ENCODE results near the gene PSMF1.

PSMF1 gene

GRCh38 chr20:1185316-1185741, 66.9 kb downstream of the PSMF1 start:
- Mint-ChIP-seq H3K9me3 (no peaks in the 10 kb centered on the region), H3K36me3 (ENCODE audit: low read depth) (peaks cover 3% of the 10 kb centered on the region), H3K4me3 (no peak overlapping the region), H3K27ac (no peak overlapping the region), H3K27me3 (peaks cover 29% of the 10 kb centered on the region), H3K4me1 (ENCODE audit: low read depth) (peaks cover 8% of the 10 kb centered on the region)
- peak; percentile 41 for DNase-seq

GRCh38 chr20:1185790-1186334, 67.5 kb downstream of the PSMF1 start:
- no peak overlapping the region for H3K27ac Mint-ChIP-seq
- peak overlapping the region; percentile 34 for H3K4me3 Mint-ChIP-seq
- peaks cover 2% of the 10 kb centered on the region for H3K36me3 Mint-ChIP-seq (ENCODE audit: low read depth)
- peaks cover 8% of the 10 kb centered on the region for H3K4me1 Mint-ChIP-seq (ENCODE audit: low read depth)
- peaks cover 32% of the 10 kb centered on the region for H3K27me3 Mint-ChIP-seq
- no peaks in the 10 kb centered on the region for H3K9me3 Mint-ChIP-seq
- DNase-seq: peak; percentile 56

- no peak overlapping the region for H3K4me3 Mint-ChIP-seq
- peaks cover 33% of the 10 kb centered on the region for H3K27me3 Mint-ChIP-seq
- DNase-seq: no peak
- no peaks in the 10 kb centered on the region for H3K36me3 Mint-ChIP-seq (ENCODE audit: low read depth)
- no peaks in the 10 kb centered on the region for H3K9me3 Mint-ChIP-seq
- no peak overlapping the region for H3K27ac Mint-ChIP-seq
- H3K4me1 Mint-ChIP-seq (ENCODE audit: low read depth): peaks cover 8% of the 10 kb centered on the region
Observed at GRCh38 chr20:1186367-1186991, 68.1 kb downstream of the PSMF1 start.

- Mint-ChIP-seq H3K27ac (no peak overlapping the region), H3K4me3 (no peak overlapping the region), H3K4me1 (ENCODE audit: low read depth) (peaks cover 8% of the 10 kb centered on the region), H3K36me3 (ENCODE audit: low read depth) (no peaks in the 10 kb centered on the region), H3K27me3 (peaks cover 28% of the 10 kb centered on the region), H3K9me3 (no peaks in the 10 kb centered on the region)
- DNase-seq: no peak
Observed at GRCh38 chr20:1187605-1188171, 69.3 kb downstream of the PSMF1 start.

- Mint-ChIP-seq H3K9me3 (no peaks in the 10 kb centered on the region), H3K4me1 (ENCODE audit: low read depth) (peaks cover 8% of the 10 kb centered on the region), H3K27ac (no peak overlapping the region), H3K4me3 (no peak overlapping the region), H3K36me3 (ENCODE audit: low read depth) (no peaks in the 10 kb centered on the region), H3K27me3 (peaks cover 26% of the 10 kb centered on the region)
- no peak for DNase-seq
Observed at GRCh38 chr20:1188347-1188746, 69.9 kb downstream of the PSMF1 start.

GRCh38 chr20:1189827-1190226, 71.4 kb downstream of the PSMF1 start:
- Mint-ChIP-seq H3K4me3 (no peak overlapping the region), H3K9me3 (no peaks in the 10 kb centered on the region), H3K36me3 (ENCODE audit: low read depth) (no peaks in the 10 kb centered on the region), H3K27me3 (peaks cover 12% of the 10 kb centered on the region), H3K4me1 (ENCODE audit: low read depth) (peaks cover 1% of the 10 kb centered on the region), H3K27ac (no peak overlapping the region)
- no peak for DNase-seq

- Mint-ChIP-seq H3K27me3 (peaks cover 11% of the 10 kb centered on the region), H3K4me1 (ENCODE audit: low read depth) (peaks cover 1% of the 10 kb centered on the region), H3K27ac (no peak overlapping the region), H3K9me3 (no peaks in the 10 kb centered on the region), H3K4me3 (no peak overlapping the region), H3K36me3 (ENCODE audit: low read depth) (no peaks in the 10 kb centered on the region)
- no peak for DNase-seq
Observed at GRCh38 chr20:1190847-1191246, 72.4 kb downstream of the PSMF1 start.

- DNase-seq: no peak
- no peaks in the 10 kb centered on the region for H3K4me1 Mint-ChIP-seq (ENCODE audit: low read depth)
- no peak overlapping the region for H3K4me3 Mint-ChIP-seq
- H3K9me3 Mint-ChIP-seq: no peaks in the 10 kb centered on the region
- no peaks in the 10 kb centered on the region for H3K36me3 Mint-ChIP-seq (ENCODE audit: low read depth)
- H3K27me3 Mint-ChIP-seq: peaks cover 6% of the 10 kb centered on the region
- H3K27ac Mint-ChIP-seq: no peak overlapping the region
Observed at GRCh38 chr20:1191299-1191698, 72.9 kb downstream of the PSMF1 start.

GRCh38 chr20:1195226-1195625, 76.8 kb downstream of the PSMF1 start:
- Mint-ChIP-seq H3K27ac (no peak overlapping the region), H3K4me3 (no peak overlapping the region), H3K4me1 (ENCODE audit: low read depth) (peaks cover 4% of the 10 kb centered on the region), H3K36me3 (ENCODE audit: low read depth) (no peaks in the 10 kb centered on the region), H3K27me3 (peaks cover 4% of the 10 kb centered on the region), H3K9me3 (no peaks in the 10 kb centered on the region)
- no peak for DNase-seq

GRCh38 chr20:1196634-1197033, 78.2 kb downstream of the PSMF1 start:
- no peak for DNase-seq
- H3K9me3 Mint-ChIP-seq: no peaks in the 10 kb centered on the region
- H3K4me1 Mint-ChIP-seq (ENCODE audit: low read depth): peaks cover 5% of the 10 kb centered on the region
- H3K27ac Mint-ChIP-seq: no peak overlapping the region
- H3K36me3 Mint-ChIP-seq (ENCODE audit: low read depth): no peaks in the 10 kb centered on the region
- no peaks in the 10 kb centered on the region for H3K27me3 Mint-ChIP-seq
- H3K4me3 Mint-ChIP-seq: no peak overlapping the region

GRCh38 chr20:1197801-1198200, 79.4 kb downstream of the PSMF1 start:
- H3K27me3 Mint-ChIP-seq: no peaks in the 10 kb centered on the region
- no peak overlapping the region for H3K27ac Mint-ChIP-seq
- H3K4me3 Mint-ChIP-seq: no peak overlapping the region
- H3K36me3 Mint-ChIP-seq (ENCODE audit: low read depth): no peaks in the 10 kb centered on the region
- peaks cover 5% of the 10 kb centered on the region for H3K4me1 Mint-ChIP-seq (ENCODE audit: low read depth)
- no peak for DNase-seq
- no peaks in the 10 kb centered on the region for H3K9me3 Mint-ChIP-seq

GRCh38 chr20:1198751-1199150, 80.3 kb downstream of the PSMF1 start:
- Mint-ChIP-seq H3K36me3 (ENCODE audit: low read depth) (no peaks in the 10 kb centered on the region), H3K4me3 (no peak overlapping the region), H3K9me3 (no peaks in the 10 kb centered on the region), H3K4me1 (ENCODE audit: low read depth) (peaks cover 5% of the 10 kb centered on the region), H3K27me3 (no peaks in the 10 kb centered on the region), H3K27ac (no peak overlapping the region)
- no peak for DNase-seq

GRCh38 chr20:1199212-1199873, 80.9 kb downstream of the PSMF1 start:
- DNase-seq: no peak
- Mint-ChIP-seq H3K27ac (no peak overlapping the region), H3K9me3 (no peaks in the 10 kb centered on the region), H3K36me3 (ENCODE audit: low read depth) (no peaks in the 10 kb centered on the region), H3K4me1 (ENCODE audit: low read depth) (peaks cover 5% of the 10 kb centered on the region), H3K27me3 (no peaks in the 10 kb centered on the region), H3K4me3 (no peak overlapping the region)

GRCh38 chr20:1199964-1200363, 81.6 kb downstream of the PSMF1 start:
- no peaks in the 10 kb centered on the region for H3K27me3 Mint-ChIP-seq
- no peaks in the 10 kb centered on the region for H3K36me3 Mint-ChIP-seq (ENCODE audit: low read depth)
- peaks cover 5% of the 10 kb centered on the region for H3K4me1 Mint-ChIP-seq (ENCODE audit: low read depth)
- no peak overlapping the region for H3K27ac Mint-ChIP-seq
- DNase-seq: no peak
- no peak overlapping the region for H3K4me3 Mint-ChIP-seq
- no peaks in the 10 kb centered on the region for H3K9me3 Mint-ChIP-seq
